Ishikawa (cell line): ENCODE data around the gene GTF2A2.

Source experiments
- CEBPB ChIP-seq: IDR thresholded peaks from 2 replicates; pipeline ENCODE4 v1.6.1; 2012
- CREB1 ChIP-seq: IDR thresholded peaks from 2 replicates; pipeline ENCODE4 v1.6.1; 2012; ENCODE audit warnings: low read depth
- EGR1 ChIP-seq: IDR thresholded peaks from 2 replicates; pipeline ENCODE4 v1.6.1; 2012
- EP300 ChIP-seq: IDR thresholded peaks from 2 replicates; pipeline ENCODE4 v1.6.1; 2012; ENCODE audit warnings: borderline replicate concordance
- FOXM1 ChIP-seq: IDR thresholded peaks from 2 replicates; pipeline ENCODE4 v1.6.1; 2012; ENCODE audit warnings: low read depth, borderline replicate concordance
- MAX ChIP-seq: IDR thresholded peaks from 2 replicates; pipeline ENCODE4 v1.6.1; 2012
- NFIC ChIP-seq: IDR thresholded peaks from 2 replicates; pipeline ENCODE4 v1.6.1; 2012
- RAD21 ChIP-seq: IDR thresholded peaks from 2 replicates; pipeline ENCODE4 v1.6.1; 2012; ENCODE audit warnings: low read depth
- REST ChIP-seq: IDR thresholded peaks from 2 replicates; pipeline ENCODE4 v1.6.1; 2012; ENCODE audit warnings: low read depth, mild to moderate bottlenecking
- TAF1 ChIP-seq: IDR thresholded peaks from 2 replicates; pipeline ENCODE4 v1.6.1; 2012; ENCODE audit warnings: low read depth, mild to moderate bottlenecking
- TCF12 ChIP-seq: IDR thresholded peaks from 2 replicates; pipeline ENCODE4 v1.6.1; 2012; ENCODE audit warnings: low read depth
- TEAD4 ChIP-seq: IDR thresholded peaks from 2 replicates; pipeline ENCODE4 v1.6.1; 2012
- USF1 ChIP-seq: IDR thresholded peaks from 2 replicates; pipeline ENCODE4 v1.6.1; 2012
- YY1 ChIP-seq: IDR thresholded peaks from 2 replicates; pipeline ENCODE4 v1.6.1; 2012; ENCODE audit warnings: low read depth
- ZBTB7A ChIP-seq: IDR thresholded peaks from 2 replicates; pipeline ENCODE4 v1.6.1; 2012; ENCODE audit warnings: low read depth

Gene GTF2A2

GRCh38 chr15:59685737-59686297, 28.5 kb upstream of the GTF2A2 start:
- no peak for TF ChIP-seq REST
- no peak for TF ChIP-seq USF1
- no peak for TF ChIP-seq MAX
- TF ChIP-seq TEAD4, result no peak
- no peak for TF ChIP-seq TAF1
- no peak for TF ChIP-seq CEBPB
- TF ChIP-seq FOXM1, result no peak

GRCh38 chr15:59680870-59681269, 23.6 kb upstream of the GTF2A2 start:
- TF ChIP-seq MAX (no peak), FOXM1 (no peak)

- TF ChIP-seq NFIC (no peak), TAF1 (no peak)
Observed at GRCh38 chr15:59680346-59680745, 23.0 kb upstream of the GTF2A2 start.

GRCh38 chr15:59678620-59679019, 21.3 kb upstream of the GTF2A2 start:
- TF ChIP-seq MAX (no peak), CEBPB (no peak), TAF1 (no peak), EGR1 (no peak), FOXM1 (no peak), TCF12 (no peak), REST (no peak), CREB1 (no peak), ZBTB7A (no peak), YY1 (no peak), TEAD4 (no peak), NFIC (no peak), RAD21 (no peak)

- TF ChIP-seq TEAD4, result no peak
- no peak for TF ChIP-seq NFIC
- no peak for TF ChIP-seq MAX
- no peak for TF ChIP-seq RAD21
- no peak for TF ChIP-seq REST
- TF ChIP-seq TAF1, result no peak
- no peak for TF ChIP-seq CEBPB
- no peak for TF ChIP-seq USF1
- TF ChIP-seq CREB1, result no peak
- TF ChIP-seq TCF12, result no peak
Observed at GRCh38 chr15:59678172-59678571, 20.9 kb upstream of the GTF2A2 start.

- TF ChIP-seq EP300 (no peak), REST (no peak), TAF1 (no peak), ZBTB7A (no peak), TEAD4 (no peak), EGR1 (no peak), FOXM1 (no peak), CREB1 (no peak), RAD21 (no peak), YY1 (no peak), TCF12 (no peak), CEBPB (no peak), NFIC (no peak), USF1 (no peak), MAX (no peak)
Observed at GRCh38 chr15:59676565-59676964, 19.2 kb upstream of the GTF2A2 start.
